HepG2 (cell line): ENCODE results near the gene NMRAL1. TPM values are rescaled to one million over a fixed set of nuclear protein-coding genes. Genes with fewer than 3 reads are reported as not detected.

Source experiments
- ATAC-seq: fragments of 200-7000 bp; cut with Tn5 transposase; 3 replicates; pipeline ENCODE4 v1.9.1; 2020; ENCODE audit warnings: mild to moderate bottlenecking, moderate library complexity
- BruUV-seq: library from RNA; stranded (reverse); fragments of 400-500 nt; replicated peaks from 2 replicates; lab custom pipeline; 2021; lab: Mats Ljungman, UMichigan
- CTCF ChIA-PET: fragments of 300-600 bp; formaldehyde crosslinking; extraction: SDS; loops from one replicate; lab custom pipeline; 2021; ENCODE audit warnings: low total read pairs, inconsistent platforms, low intra/inter-chr PET ratio; lab: Yijun Ruan, JAX
- POLR2A ChIA-PET: fragments of 350-600 bp; sonication (Branson Sonifier 250); formaldehyde crosslinking; loops from one replicate; lab custom pipeline; 2020; ENCODE audit warnings: antibody characterized with exemption, inconsistent platforms; lab: Yijun Ruan, JAX
- DNase-seq: peaks from one replicate; pipeline ENCODE4 v3.0.0-alpha.2; 2015; ENCODE audit warnings: low spot score
- FAIRE-seq: peaks from 3 replicates; lab custom pipeline; 2011; peaks lifted over from hg19 to GRCh38; lab: Jason Lieb, UNC
- H2AFZ ChIP-seq: one replicate; pipeline ENCODE4 v1.6.1; 2011; ENCODE audit warnings: low read length, inconsistent platforms
- H3K27ac ChIP-seq: fragments of 300-600 bp; 3 replicates; pipeline ENCODE4 v1.8.0; 2011; ENCODE audit warnings: mixed run types, mild to moderate bottlenecking, mixed read lengths, low read length, inconsistent platforms; ENCODE audit not compliant: insufficient read depth; ENCODE audit errors: extremely low read length
- H3K27me3 ChIP-seq, 2 experiments: fragments of 200-600 bp in 1 of 2; 2 replicates in 1 of 2; 3 replicates in 1 of 2; pipeline versions ENCODE4 v1.6.0 to v1.8.0; 2011; ENCODE audit warnings: low read length in 2 of 2, mild to moderate bottlenecking in 2 of 2, moderate library complexity in 2 of 2, inconsistent platforms in 1 of 2; ENCODE audit not compliant: insufficient read depth in 2 of 2, control insufficient read depth in 1 of 2
- H3K36me3 ChIP-seq, 2 experiments: fragments of 200-600 bp in 1 of 2; replicated peaks in 1 of 2; 2 replicates in 1 of 2; 3 replicates in 1 of 2; pipeline versions ENCODE4 v1.5.1 to v1.8.0; 2011; ENCODE audit warnings: low read length in 2 of 2, inconsistent platforms in 1 of 2; ENCODE audit not compliant: insufficient read depth in 2 of 2, control insufficient read depth in 1 of 2
- H3K4me1 ChIP-seq: 2 replicates; pipeline ENCODE4 v1.5.1; 2012; ENCODE audit warnings: low read length, inconsistent platforms; ENCODE audit not compliant: insufficient read depth
- H3K4me2 ChIP-seq: 2 replicates; pipeline ENCODE4 v1.6.0; 2011; ENCODE audit warnings: low read depth, low read length, inconsistent platforms
- H3K4me3 ChIP-seq, 3 experiments: fragments of 200-600 bp in 1 of 3; sonication (generic), shearing (Covaris generic) in 1 of 3; replicated peaks in 1 of 3; 2 replicates each; pipeline ENCODE4 v1.5.1; 2011 to 2016; ENCODE audit warnings: low read length in 3 of 3, inconsistent platforms in 2 of 3, low read depth in 2 of 3, mild to moderate bottlenecking in 2 of 3, control low read depth in 1 of 3, mixed read lengths in 1 of 3; ENCODE audit not compliant: insufficient read depth in 1 of 3
- H3K79me2 ChIP-seq: one replicate; pipeline ENCODE4 v1.6.1; 2011; ENCODE audit warnings: low read length, inconsistent platforms; ENCODE audit not compliant: insufficient read depth
- H3K9ac ChIP-seq: 2 replicates; pipeline ENCODE4 v1.6.0; 2011; ENCODE audit warnings: mild to moderate bottlenecking, low read depth, low read length, inconsistent platforms; ENCODE audit not compliant: insufficient read depth
- H3K9me3 ChIP-seq: 2 replicates; pipeline ENCODE4 v1.5.1; 2012; ENCODE audit warnings: mild to moderate bottlenecking, low read length
- H4K20me1 ChIP-seq: 2 replicates; pipeline ENCODE4 v1.6.0; 2011; ENCODE audit warnings: inconsistent platforms, mild to moderate bottlenecking, low read length, moderate library complexity; ENCODE audit not compliant: insufficient read depth
- AGO2 ChIP-seq: fragments of 200-400 bp; formaldehyde crosslinking; optimal IDR thresholded peaks from 2 replicates; pipeline ENCODE3; 2017; ENCODE audit warnings: mild to moderate bottlenecking, low read depth, low read length, moderate library complexity
- FOSL2 ChIP-seq: sonication (generic); formaldehyde crosslinking; IDR thresholded peaks from 2 replicates; pipeline ENCODE4 v1.4.0; 2020; ENCODE audit warnings: missing genetic modification reagents
- HIC2 ChIP-seq: sonication (generic); formaldehyde crosslinking; IDR thresholded peaks from 2 replicates; pipeline ENCODE4 v1.9.0; 2022; ENCODE audit warnings: low read depth, missing genetic modification reagents
- KDM5A ChIP-seq: fragments of 200-600 bp; sonication (generic); IDR thresholded peaks from 2 replicates; pipeline ENCODE4 v1.7.0; 2018; ENCODE audit warnings: antibody characterized with exemption, mild to moderate bottlenecking, low read length, borderline replicate concordance
- MLLT10 ChIP-seq: sonication (generic); formaldehyde crosslinking; IDR thresholded peaks from 2 replicates; pipeline ENCODE4 v1.4.0; 2020; ENCODE audit warnings: missing genetic modification reagents
- NR2F2 ChIP-seq: IDR thresholded peaks from 2 replicates; pipeline ENCODE4 v1.6.1; 2012; ENCODE audit warnings: low read depth, inconsistent platforms, borderline replicate concordance
- POLR2A ChIP-seq, 2 experiments: IDR thresholded peaks; 2 replicates each; pipeline ENCODE4 v1.6.1; 2011; ENCODE audit warnings: low read depth in 2 of 2, low read length in 2 of 2, mild to moderate bottlenecking in 1 of 2, moderate library complexity in 1 of 2; ENCODE audit not compliant: insufficient read depth in 1 of 2
- RAD21 ChIP-seq: fragments of 450-650 bp; formaldehyde crosslinking; IDR thresholded peaks from 2 replicates; pipeline ENCODE4 v1.5.0; 2020; ENCODE audit warnings: mild to moderate bottlenecking
- RBM22 ChIP-seq: fragments of 200-400 bp; formaldehyde crosslinking; optimal IDR thresholded peaks from 2 replicates; pipeline ENCODE3; 2017; ENCODE audit warnings: mild to moderate bottlenecking, low read length, moderate library complexity
- RELA ChIP-seq: sonication (generic); formaldehyde crosslinking; IDR thresholded peaks from 2 replicates; pipeline ENCODE4 v1.4.0; 2020; ENCODE audit warnings: missing genetic modification reagents
- SMC3 ChIP-seq: IDR thresholded peaks from 2 replicates; pipeline ENCODE4 v1.6.1; 2011; ENCODE audit warnings: low read length, improper control_type of control experiment
- SNAPC5 ChIP-seq: sonication (generic); formaldehyde crosslinking; IDR thresholded peaks from 2 replicates; pipeline ENCODE4 v1.8.1; 2023; ENCODE audit warnings: mild to moderate bottlenecking, missing genetic modification reagents, borderline replicate concordance
- SSRP1 ChIP-seq: IDR thresholded peaks from 2 replicates; pipeline ENCODE4 v1.6.1; 2016; ENCODE audit warnings: control low read depth
- ZNF431 ChIP-seq: sonication (generic); formaldehyde crosslinking; IDR thresholded peaks from 2 replicates; pipeline ENCODE4 v1.9.0; 2022; ENCODE audit warnings: missing genetic modification reagents, low read depth, mild to moderate bottlenecking, borderline replicate concordance
- ZNF460 ChIP-seq: sonication (generic); formaldehyde crosslinking; IDR thresholded peaks from 2 replicates; pipeline ENCODE4 v1.5.1; 2020; ENCODE audit warnings: missing genetic modification reagents, mild to moderate bottlenecking, borderline replicate concordance
- WGBS: methylation state at CpG from one replicate; pipeline ENCODE4 v1.1.6; 2017; ENCODE audit warnings: low lambda C conversion rate; 5-methylcytosine and 5-hydroxymethylcytosine counted together
- in situ Hi-C: cut with HindIII; loops from 2 replicates; pipeline ENCODE4 v1.10.0; 2017; ENCODE audit warnings: low pct_unique_long_range_greater_than_20kb; ENCODE audit not compliant: extremely low pct_ligation_motif_present
- intact Hi-C: fragments of 100-400 bp; cut with micrococcal nuclease; formaldehyde crosslinking; loops from one replicate; pipeline ENCODE4 v1.10.0; 2022; ENCODE audit not compliant: unreplicated experiment
- polyA plus RNA-seq, 8 experiments: library from polyadenylated mRNA; depleted of rRNA in 3 of 8; stranded (reverse) in 7 of 8; unstranded in 1 of 8; fragments of >200 nt; fragmentation: Illumina TruSeq in 4 of 8; extraction: Trizol in 4 of 8; gene quantifications; 2 replicates each; pipeline versions ENCODE4 v1.2.1 to v1.2.3, GENCODE V29; 2011 to 2016; ENCODE audit warnings: low read depth in 4 of 8, missing spikeins in 1 of 8, mixed read lengths in 1 of 8; ENCODE audit not compliant: insufficient read depth in 1 of 8
- total RNA-seq, 5 experiments: library from RNA; depleted of rRNA; stranded (reverse); fragments of >200 nt; fragmentation: Illumina TruSeq; extraction: Trizol; gene quantifications; 2 replicates each; pipeline ENCODE4 v1.2.3, GENCODE V29; 2016; ENCODE audit warnings: low read depth in 1 of 5

The NMRAL1 gene
- total and polyA plus RNA-seq, 2 of the 13 experiments (the other 11 are each of a cell fraction or from before 2014, with no cell fraction given) = 30.8 to 33.1 TPM

DNA sequence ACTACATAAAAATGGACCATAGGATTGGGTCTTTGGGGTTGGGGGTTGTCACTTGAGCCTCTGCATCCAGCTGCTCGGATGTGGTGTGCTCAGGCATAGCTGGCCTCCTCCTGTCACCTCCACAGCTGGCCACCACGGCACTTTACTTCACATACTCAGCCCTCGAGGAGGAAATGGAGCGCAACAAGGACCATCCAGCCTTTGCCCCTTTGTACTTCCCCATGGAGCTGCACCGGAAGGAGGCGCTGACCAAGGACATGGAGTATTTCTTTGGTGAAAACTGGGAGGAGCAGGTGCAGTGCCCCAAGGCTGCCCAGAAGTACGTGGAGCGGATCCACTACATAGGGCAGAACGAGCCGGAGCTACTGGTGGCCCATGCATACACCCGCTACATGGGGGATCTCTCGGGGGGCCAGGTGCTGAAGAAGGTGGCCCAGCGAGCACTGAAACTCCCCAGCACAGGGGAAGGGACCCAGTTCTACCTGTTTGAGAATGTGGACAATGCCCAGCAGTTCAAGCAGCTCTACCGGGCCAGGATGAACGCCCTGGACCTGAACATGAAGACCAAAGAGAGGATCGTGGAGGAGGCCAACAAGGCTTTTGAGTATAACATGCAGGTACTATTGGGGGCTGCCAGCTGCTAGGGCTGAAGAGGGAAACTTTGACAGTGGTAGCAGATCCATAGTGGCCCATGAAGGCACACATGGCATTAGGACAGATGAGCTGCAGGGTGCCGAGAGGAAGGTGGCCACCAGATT, 33.3 kb upstream of the NMRAL1 start:
- no peak for FAIRE-seq
- no TSS peak for BruUV-seq
- TF ChIP-seq RBM22 (peak; percentile 19), NR2F2 (no peak), SSRP1 (CRISPR knock-in tag) (0 out of 2 replicates have a peak, but pooled peaks have one; percentile 61), AGO2 (peak; percentile 67)
- H3K4me3 ChIP-seq = no peak overlapping the region
- H3K27ac ChIP-seq = no peak overlapping the region
- over 99% methylated on average over 12 of the region's 17 CpGs for WGBS
- H2AFZ ChIP-seq = no peak overlapping the region
- H3K4me1 ChIP-seq = no peaks in the 10 kb centered on the region
- no peaks in the 10 kb centered on the region for H3K27me3 ChIP-seq
- no peak overlapping the region for H3K4me2 ChIP-seq
- no peak for ATAC-seq
- H4K20me1 ChIP-seq = peaks cover 17% of the 10 kb centered on the region
- H3K9me3 ChIP-seq = no peaks in the 10 kb centered on the region
- in situ Hi-C loops = loop anchor here (25.0 kb wide), 1 partner anchor 455 kb away; the partner anchor contains the start of gene SEC14L5
- intact Hi-C loops = no loop called here
- no peak for DNase-seq
- CTCF ChIA-PET = no interaction called here
- POLR2A ChIA-PET = interaction anchor here (1.2 to 2.0 kb wide), 2 partner anchors 9 to 31 kb away, joined by 3 to 6 read pairs; partner anchors contain the start of gene CDIP1
- peaks cover 24 to 55% of the 10 kb centered on the region in 2 experiments for H3K36me3 ChIP-seq
- H3K79me2 ChIP-seq = peaks cover 13% of the 10 kb centered on the region
- H3K9ac ChIP-seq = no peak overlapping the region

DNA sequence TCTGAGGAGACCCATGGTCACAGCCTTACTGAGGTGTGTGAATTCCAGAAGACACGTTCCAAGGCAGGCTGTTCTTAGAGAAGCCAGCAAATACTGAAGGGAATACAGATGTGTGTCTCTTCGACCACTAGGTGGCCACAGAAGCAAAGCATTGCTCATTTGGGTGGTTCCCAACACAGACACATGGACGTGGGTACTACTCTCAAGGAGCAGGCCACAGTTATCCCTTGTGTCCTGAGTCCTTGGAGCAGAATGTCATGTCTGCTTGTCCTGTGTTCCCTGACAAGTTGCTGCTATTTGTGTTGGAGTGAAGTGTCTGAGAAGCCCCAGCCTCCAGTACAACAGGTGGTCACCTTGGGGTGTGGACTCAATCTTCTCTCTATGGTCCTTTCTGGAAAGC, 32.0 kb upstream of the NMRAL1 start:
- H3K4me2 ChIP-seq = no peak overlapping the region
- POLR2A ChIA-PET = interaction anchor here (2.0 kb wide), 1 partner anchor 32 kb away, joined by 6 read pairs; the partner anchor contains the start of gene CDIP1
- H3K27ac ChIP-seq = no peak overlapping the region
- FAIRE-seq (peak; percentile 98), ATAC-seq (peak; percentile 76), DNase-seq (peak; percentile 59)
- in situ Hi-C loops (loop anchor here (25.0 kb wide), 1 partner anchor 456 kb away; the partner anchor contains the start of gene SEC14L5), intact Hi-C loops (no loop called here)
- no peak overlapping the region for H3K4me3 ChIP-seq
- no peaks in the 10 kb centered on the region for H3K9me3 ChIP-seq
- no peaks in the 10 kb centered on the region for H3K27me3 ChIP-seq
- no peak overlapping the region for H3K9ac ChIP-seq
- BruUV-seq = no TSS peak
- WGBS = 46% methylated on average over 3 of the region's 3 CpGs
- peaks cover 18 to 43% of the 10 kb centered on the region in 2 experiments for H3K36me3 ChIP-seq
- no peak overlapping the region for H2AFZ ChIP-seq
- peaks cover 9% of the 10 kb centered on the region for H4K20me1 ChIP-seq
- H3K79me2 ChIP-seq = peaks cover 22% of the 10 kb centered on the region
- CTCF ChIA-PET = interaction anchor here (1.3 kb wide), 1 partner anchor 79 kb away, joined by 5 read pairs; no protein-coding TSS in a partner anchor
- peaks cover 7% of the 10 kb centered on the region for H3K4me1 ChIP-seq
- TF ChIP-seq ZNF460 (CRISPR knock-in tag) (no peak), RAD21 (CRISPR knock-in tag) (peak; percentile 72), MLLT10 (no peak), HIC2 (no peak), ZNF431 (CRISPR knock-in tag) (no peak), SMC3 (peak; percentile 45; the same call in 1 of the 2 replicates), FOSL2 (peak; percentile 4; the same call in 1 of the 2 replicates), NR2F2 (no peak), KDM5A (no peak), SNAPC5 (no peak), RELA (no peak), POLR2A (IDR thresholded peaks at IDR 0.05; ENCODE audit: insufficient read depth in 1 of 2, low read depth in 2 of 2, low read length in 2 of 2) (peak in 1 of 2 experiments; percentile 39; a peak in 1 of 4 replicates)
